HCT116 (cell line): ENCODE results near the gene DHRSX. TPM values are rescaled to one million over a fixed set of nuclear protein-coding genes. Genes with fewer than 3 reads are reported as not detected.

ENCODE experiments used
- ATAC-seq: fragments of 200-7000 bp; cut with Tn5 transposase; 2 replicates; pipeline ENCODE4 v1.9.1; 2020; ENCODE audit warnings: mild to moderate bottlenecking, moderate library complexity
- BruUV-seq: library from RNA; stranded (reverse); fragments of 400-500 nt; replicated peaks from 2 replicates; lab custom pipeline; 2021; lab: Mats Ljungman, UMichigan
- CTCF ChIA-PET: fragments of 300-600 bp; sonication (Branson Sonifier 250); formaldehyde crosslinking; loops from one replicate; lab custom pipeline; 2021; ENCODE audit warnings: antibody characterized with exemption; lab: Charles Lee
- POLR2A ChIA-PET: fragments of 300-600, 350-600 bp; sonication (Branson Sonifier 250); formaldehyde crosslinking; loops from one replicate; lab custom pipeline; 2021; ENCODE audit warnings: antibody characterized with exemption; lab: Charles Lee
- RAD21 ChIA-PET, 2 experiments: fragments of 300-600 bp; sonication (Branson Sonifier 250); formaldehyde crosslinking; loops; one replicate each; lab custom pipeline; 2023; ENCODE audit warnings: low total read pairs in 2 of 2; ENCODE audit not compliant: uncharacterized antibody in 2 of 2, unreplicated experiment in 2 of 2, low non-redundant PET in 1 of 2; lab: Charles Lee
- DNase-seq: peaks from one replicate; pipeline ENCODE4 v3.0.0-alpha.2; 2010; ENCODE audit warnings: low read depth, low spot score
- H2AFZ ChIP-seq: fragments of 200-600 bp; shearing (Covaris generic), sonication (generic); 2 replicates; pipeline ENCODE4 v1.6.1; 2017; ENCODE audit warnings: low read depth, mixed run types, mixed read lengths, antibody characterized with exemption, low read length; ENCODE audit not compliant: poor library complexity, severe bottlenecking
- H3K27ac ChIP-seq: 2 replicates; pipeline ENCODE4 v1.5.1; 2012; ENCODE audit warnings: low read depth, low read length
- H3K27me3 ChIP-seq: fragments of 200-600 bp; sonication (generic); 2 replicates; pipeline ENCODE4 v1.6.1; 2016; ENCODE audit warnings: mixed run types, low read length, mixed read lengths; ENCODE audit not compliant: insufficient read depth
- H3K36me3 ChIP-seq, 2 experiments: fragments of 200-500 bp in 1 of 2; fragments of 200-600 bp in 1 of 2; sonication (Bioruptor generic) in 1 of 2; sonication (generic) in 1 of 2; 2 replicates each; pipeline versions ENCODE4 v1.5.1 to v1.6.1; 2014 to 2016; ENCODE audit warnings: low read length in 2 of 2, inconsistent platforms in 1 of 2, mixed read lengths in 1 of 2, mixed run types in 1 of 2; ENCODE audit not compliant: insufficient read depth in 2 of 2, control insufficient read depth in 1 of 2
- H3K4me1 ChIP-seq, 2 experiments: fragments of 200-600 bp in 1 of 2; sonication (generic) in 1 of 2; 2 replicates each; pipeline versions ENCODE4 v1.5.1 to v1.6.1; 2012 to 2017; ENCODE audit warnings: low read length in 2 of 2, inconsistent platforms in 1 of 2, mild to moderate bottlenecking in 1 of 2, mixed read lengths in 1 of 2, mixed run types in 1 of 2, moderate library complexity in 1 of 2; ENCODE audit not compliant: insufficient read depth in 2 of 2, control insufficient read depth in 1 of 2
- H3K4me2 ChIP-seq: fragments of 200-600 bp; sonication (generic); 2 replicates; pipeline ENCODE4 v1.6.1; 2017; ENCODE audit warnings: mixed run types, low read length, mixed read lengths
- H3K4me3 ChIP-seq, 2 experiments: fragments of 200-600 bp in 1 of 2; sonication (generic) in 1 of 2; replicated peaks in 1 of 2; 2 replicates each; pipeline ENCODE4 v1.5.1; 2011 to 2016; ENCODE audit warnings: low read length in 2 of 2, control low read depth in 1 of 2, low read depth in 1 of 2, mild to moderate bottlenecking in 1 of 2, mixed read lengths in 1 of 2, mixed run types in 1 of 2
- H3K79me2 ChIP-seq: fragments of 200-600 bp; sonication (generic); 2 replicates; pipeline ENCODE4 v1.6.1; 2017; ENCODE audit warnings: mild to moderate bottlenecking, mixed run types, low read length, moderate library complexity, mixed read lengths; ENCODE audit not compliant: insufficient read depth
- H3K9ac ChIP-seq: fragments of 200-600 bp; sonication (generic); 2 replicates; pipeline ENCODE4 v1.6.1; 2016; ENCODE audit warnings: low read length, mixed read lengths
- H3K9me2 ChIP-seq: fragments of 200-600 bp; sonication (generic), shearing (Covaris generic); 2 replicates; pipeline ENCODE4 v1.6.1; 2017; ENCODE audit warnings: mixed run types, mild to moderate bottlenecking, moderate library complexity; ENCODE audit not compliant: insufficient read depth
- H3K9me3 ChIP-seq, 2 experiments: fragments of 200-500 bp in 1 of 2; fragments of 200-600 bp in 1 of 2; sonication (Bioruptor generic) in 1 of 2; sonication (generic) in 1 of 2; 2 replicates each; pipeline ENCODE4 v1.6.1; 2014 to 2017; ENCODE audit warnings: low read length in 2 of 2, mixed read lengths in 2 of 2, inconsistent platforms in 1 of 2, low read depth in 1 of 2, mild to moderate bottlenecking in 1 of 2, mixed run types in 1 of 2, moderate library complexity in 1 of 2; ENCODE audit not compliant: control insufficient read depth in 1 of 2, insufficient read depth in 1 of 2
- H4K20me1 ChIP-seq: fragments of 200-600 bp; sonication (generic), shearing (Covaris generic); 2 replicates; pipeline ENCODE4 v1.6.1; 2017; ENCODE audit warnings: mixed run types, mild to moderate bottlenecking, moderate library complexity; ENCODE audit not compliant: insufficient read depth
- EZH2 ChIP-seq: fragments of 200-600 bp; sonication (generic); IDR thresholded peaks from 2 replicates; pipeline ENCODE4 v1.6.1; 2017; ENCODE audit warnings: antibody characterized with exemption, mixed run types
- FOSL1 ChIP-seq: IDR thresholded peaks from 2 replicates; pipeline ENCODE4 v1.6.1; 2012; ENCODE audit warnings: low read depth
- JUND ChIP-seq: IDR thresholded peaks from 2 replicates; pipeline ENCODE4 v1.6.1; 2012
- POLR2AphosphoS5 ChIP-seq: IDR thresholded peaks from 2 replicates; pipeline ENCODE4 v1.6.1; 2011; ENCODE audit warnings: mild to moderate bottlenecking, low read depth, low read length, moderate library complexity
- SIN3A ChIP-seq: IDR thresholded peaks from 2 replicates; pipeline ENCODE4 v1.6.1; 2012; ENCODE audit warnings: low read depth
- SP1 ChIP-seq: IDR thresholded peaks from 2 replicates; pipeline ENCODE4 v1.6.1; 2012; ENCODE audit warnings: low read depth
- TCF7L2 ChIP-seq: IDR thresholded peaks from 2 replicates; pipeline ENCODE4 v1.7.0; 2011; ENCODE audit warnings: borderline replicate concordance, inconsistent platforms; ENCODE audit not compliant: insufficient read depth, insufficient read length; ENCODE audit errors: extremely low read depth
- ZBTB33 ChIP-seq: IDR thresholded peaks from 2 replicates; pipeline ENCODE4 v1.6.1; 2011; ENCODE audit warnings: mild to moderate bottlenecking, low read length, moderate library complexity; ENCODE audit not compliant: insufficient replicate concordance; ENCODE audit errors: extremely low read depth
- ZNF274 ChIP-seq: fragments of 200-500 bp; sonication (Bioruptor generic); IDR thresholded peaks from 2 replicates; pipeline ENCODE4 v1.6.1; 2014; ENCODE audit warnings: mild to moderate bottlenecking, low read depth, low read length, inconsistent platforms
- intact Hi-C: fragments of 100-400 bp; cut with micrococcal nuclease; formaldehyde crosslinking; loops from 2 replicates; pipeline ENCODE4 v1.10.0; 2022
- total RNA-seq: library from RNA; stranded (reverse); gene quantifications from one replicate; pipeline ENCODE4 v1.2.1, GENCODE V29; 2021; ENCODE audit not compliant: unreplicated experiment

DHRSX gene
- total RNA-seq, 1 experiment from 2014 or later = 11.9 TPM

GRCh38 chrX:2413969-2414368 is 86.8 kb downstream of the DHRSX start:
- Histone ChIP-seq H3K27ac (no peak overlapping the region), H3K4me1 (peaks cover 15 to 23% of the 10 kb centered on the region in 2 experiments), H3K9me3 (no peaks in the 10 kb centered on the region), H3K4me3 (no peak overlapping the region), H3K9ac (no peak overlapping the region), H3K36me3 (no peaks in the 10 kb centered on the region), H4K20me1 (no peaks in the 10 kb centered on the region), H3K27me3 (no peaks in the 10 kb centered on the region), H3K79me2 (no peaks in the 10 kb centered on the region), H2AFZ (no peak overlapping the region), H3K4me2 (no peak overlapping the region), H3K9me2 (no peaks in the 10 kb centered on the region)
- ChIA-PET RAD21 (no interaction called here), CTCF (no interaction called here), POLR2A (no interaction called here)
- DNase-seq (no peak), ATAC-seq (no peak)
- BruUV-seq = no TSS peak
- TF ChIP-seq ZNF274 = no peak
- TF ChIP-seq ZBTB33 = no peak
- TF ChIP-seq EZH2 = no peak
- no peak for TF ChIP-seq JUND
- no peak for TF ChIP-seq POLR2AphosphoS5
- no peak for TF ChIP-seq TCF7L2
- TF ChIP-seq FOSL1 = no peak
- TF ChIP-seq SP1 = no peak
- TF ChIP-seq SIN3A = no peak
- intact Hi-C loops = no loop called here
